AG04450 (cell line): ENCODE data around the gene RAX. TPM values are rescaled to one million over a fixed set of nuclear protein-coding genes. Genes with fewer than 3 reads are reported as not detected.

Experiments used
- CTCF ChIA-PET: fragments of 300-600, 350-600 bp; formaldehyde crosslinking; extraction: SDS; loops from one replicate; lab custom pipeline; 2022; ENCODE audit warnings: antibody characterized with exemption, inconsistent platforms; lab: Charles Lee
- POLR2A ChIA-PET: fragments of 350-600 bp; formaldehyde crosslinking; extraction: SDS; loops from one replicate; lab custom pipeline; 2021; ENCODE audit warnings: antibody characterized with exemption, inconsistent platforms; lab: Yijun Ruan, JAX
- DNase-seq: peaks from one replicate; pipeline ENCODE4 v3.0.0-alpha.2; 2011; ENCODE audit warnings: low read depth, low spot score
- H3K27ac ChIP-seq: one replicate; pipeline ENCODE4 v1.5.1; 2012; ENCODE audit warnings: low read depth, low read length, control low read depth
- H3K27me3 ChIP-seq: one replicate; pipeline ENCODE4 v1.6.0; 2012; ENCODE audit warnings: low read length; ENCODE audit not compliant: control insufficient read depth, insufficient read depth
- H3K4me3 ChIP-seq: 2 replicates; pipeline ENCODE4 v1.5.1; 2011; ENCODE audit warnings: mild to moderate bottlenecking, low read depth, low read length, control low read depth
- H3K9me3 ChIP-seq: 2 replicates; pipeline ENCODE4 v1.5.1; 2012; ENCODE audit warnings: low read length; ENCODE audit not compliant: control insufficient read depth, insufficient read depth
- CTCF ChIP-seq: IDR thresholded peaks from 2 replicates; pipeline ENCODE4 v1.5.1; 2011; ENCODE audit warnings: low read depth, low read length, control low read depth, inconsistent platforms
- polyA plus RNA-seq: library from polyadenylated mRNA; depleted of rRNA; stranded (reverse); fragments of >200 nt; gene quantifications from 2 replicates; pipeline ENCODE4 v1.2.3, GENCODE V29; 2011

Gene RAX
- polyA plus RNA-seq, 1 experiment: not detected

- DNase-seq: peak; percentile 4
- no peak overlapping the region for H3K27ac ChIP-seq
- peak overlapping the region; percentile 45 for H3K4me3 ChIP-seq
- no peaks in the 10 kb centered on the region; the same call in 1 of the 2 replicates for H3K9me3 ChIP-seq
- POLR2A ChIA-PET: interaction anchor here (0.7 kb wide), 2 partner anchors 9 to 48 kb away, joined by 7 to 11 read pairs; no protein-coding TSS in a partner anchor
- TF ChIP-seq CTCF: peak; percentile 86
- H3K27me3 ChIP-seq: peaks cover 54% of the 10 kb centered on the region
- CTCF ChIA-PET: interaction anchor here (0.6 to 6.9 kb wide), 53 partner anchors 9 to 1528 kb away, joined by 3 to 242 read pairs (median 5); partner anchors contain the start of genes CCBE1 and CPLX4
These were observed 35.1 kb upstream of the RAX start for GRCh38 chr18:59308248-59308937.

GRCh38 chr18:59306640-59307039, 33.4 kb upstream of the RAX start:
- Histone ChIP-seq H3K27me3 (peaks cover 56% of the 10 kb centered on the region), H3K4me3 (no peak overlapping the region), H3K27ac (no peak overlapping the region), H3K9me3 (no peaks in the 10 kb centered on the region; the same call in 1 of the 2 replicates)
- ChIA-PET POLR2A (no interaction called here), CTCF (interaction anchor here (0.7 to 6.9 kb wide), 2 partner anchors 14 to 96 kb away, joined by 3 to 242 read pairs; no protein-coding TSS in a partner anchor)
- DNase-seq: no peak
- no peak for TF ChIP-seq CTCF

GRCh38 chr18:59305295-59305694, 32.0 kb upstream of the RAX start:
- CTCF ChIA-PET: interaction anchor here (1.2 kb wide), 1 partner anchor 97 kb away, joined by 5 read pairs; no protein-coding TSS in a partner anchor
- H3K27me3 ChIP-seq: peaks cover 60% of the 10 kb centered on the region
- POLR2A ChIA-PET: no interaction called here

GRCh38 chr18:59303656-59304195, 30.5 kb upstream of the RAX start:
- no peak for DNase-seq
- Histone ChIP-seq H3K9me3 (no peaks in the 10 kb centered on the region; the same call in 1 of the 2 replicates), H3K27ac (no peak overlapping the region), H3K27me3 (peaks cover 65% of the 10 kb centered on the region), H3K4me3 (no peak overlapping the region)
- CTCF ChIA-PET: interaction anchor here (1.0 to 3.4 kb wide), 3 partner anchors 54 to 99 kb away, joined by 3 to 24 read pairs (median 3); no protein-coding TSS in a partner anchor
- POLR2A ChIA-PET: interaction anchor here (0.6 kb wide), 1 partner anchor 54 kb away, joined by 6 read pairs; no protein-coding TSS in a partner anchor
- TF ChIP-seq CTCF: no peak

More at GRCh38 chr18:59305295-59305694, 32.0 kb upstream of the RAX start:
- DNase-seq: no peak
- Histone ChIP-seq H3K4me3 (no peak overlapping the region), H3K27ac (no peak overlapping the region), H3K9me3 (no peaks in the 10 kb centered on the region; the same call in 1 of the 2 replicates)
- TF ChIP-seq CTCF: no peak
